HEK293 (cell line): Measurements from ENCODE around the gene TRIM34.

Source experiments
- CTCF ChIA-PET: fragments of 350-600 bp; formaldehyde crosslinking; extraction: SDS; loops from one replicate; lab custom pipeline; 2021; ENCODE audit warnings: antibody characterized with exemption; lab: Yijun Ruan, JAX
- POLR2A ChIA-PET: fragments of 300-600 bp; formaldehyde crosslinking; extraction: SDS; loops from one replicate; lab custom pipeline; 2020; ENCODE audit warnings: antibody characterized with exemption, inconsistent platforms; lab: Yijun Ruan, JAX
- H3K27ac ChIP-seq: fragments of 200-500 bp; sonication (Bioruptor generic); 2 replicates; pipeline ENCODE4 v1.5.1; 2014; ENCODE audit warnings: low read depth, low read length, control low read depth, inconsistent platforms; ENCODE audit errors: extremely low read depth
- H3K36me3 ChIP-seq, 2 experiments: fragments of 200-500 bp in 1 of 2; sonication (Bioruptor generic) in 1 of 2; 1 replicate in 1 of 2; 2 replicates in 1 of 2; pipeline ENCODE4 v1.5.1; 2014 to 2017; ENCODE audit warnings: inconsistent platforms in 2 of 2, low read length in 2 of 2; ENCODE audit not compliant: control insufficient read depth in 2 of 2, insufficient read depth in 1 of 2
- H3K4me1 ChIP-seq: fragments of 200-500 bp; sonication (Bioruptor generic); 2 replicates; pipeline ENCODE4 v1.5.1; 2014; ENCODE audit warnings: mild to moderate bottlenecking, low read length, inconsistent platforms; ENCODE audit not compliant: control insufficient read depth, insufficient read depth
- H3K4me3 ChIP-seq: 2 replicates; pipeline ENCODE4 v1.5.1; 2011; ENCODE audit warnings: low read depth, mild to moderate bottlenecking, control low read depth, low read length, moderate library complexity
- H3K9me3 ChIP-seq: fragments of 200-500 bp; sonication (Bioruptor generic); 2 replicates; pipeline ENCODE4 v1.5.1; 2014; ENCODE audit warnings: low read depth, low read length, inconsistent platforms; ENCODE audit not compliant: control insufficient read depth, insufficient read depth
- FEZF1 ChIP-seq: fragments of 450-650 bp; formaldehyde crosslinking; IDR thresholded peaks from 2 replicates; pipeline ENCODE4 v1.5.1; 2016; ENCODE audit warnings: missing biosample characterization, missing genetic modification characterization
- IKZF3 ChIP-seq: fragments of 450-650 bp; IDR thresholded peaks from 2 replicates; pipeline ENCODE4 v1.5.0; 2018; ENCODE audit warnings: missing biosample characterization, mild to moderate bottlenecking, missing genetic modification characterization, moderate library complexity
- KLF1 ChIP-seq: fragments of 450-650 bp; formaldehyde crosslinking; IDR thresholded peaks from 2 replicates; pipeline ENCODE4 v1.5.1; 2016; ENCODE audit warnings: missing biosample characterization, missing genetic modification characterization
- OSR2 ChIP-seq: fragments of 450-650 bp; formaldehyde crosslinking; IDR thresholded peaks from 2 replicates; pipeline ENCODE4 v1.5.1; 2016; ENCODE audit warnings: missing biosample characterization, missing genetic modification characterization
- YY2 ChIP-seq: fragments of 450-650 bp; formaldehyde crosslinking; IDR thresholded peaks from 2 replicates; pipeline ENCODE4 v1.5.1; 2016; ENCODE audit warnings: missing biosample characterization, missing genetic modification characterization
- ZNF121 ChIP-seq: fragments of 450-650 bp; formaldehyde crosslinking; IDR thresholded peaks from 2 replicates; pipeline ENCODE4 v1.5.1; 2016; ENCODE audit warnings: missing biosample characterization, missing genetic modification characterization
- ZNF184 ChIP-seq: fragments of 450-650 bp; IDR thresholded peaks from 2 replicates; pipeline ENCODE4 v1.5.1; 2018; ENCODE audit warnings: missing biosample characterization, mild to moderate bottlenecking, missing genetic modification characterization
- ZNF202 ChIP-seq: fragments of 450-650 bp; formaldehyde crosslinking; IDR thresholded peaks from 2 replicates; pipeline ENCODE4 v1.5.1; 2016; ENCODE audit warnings: missing biosample characterization, missing genetic modification characterization, borderline replicate concordance
- ZNF24 ChIP-seq: fragments of 450-650 bp; formaldehyde crosslinking; IDR thresholded peaks from 2 replicates; pipeline ENCODE4 v1.5.1; 2016; ENCODE audit warnings: missing biosample characterization, missing genetic modification characterization
- ZNF311 ChIP-seq: fragments of 450-650 bp; formaldehyde crosslinking; IDR thresholded peaks from 2 replicates; pipeline ENCODE4 v1.5.1; 2017; ENCODE audit warnings: missing biosample characterization, missing genetic modification characterization, borderline replicate concordance
- ZNF404 ChIP-seq: fragments of 450-650 bp; formaldehyde crosslinking; IDR thresholded peaks from 2 replicates; pipeline ENCODE4 v1.5.1; 2017; ENCODE audit warnings: missing biosample characterization, missing genetic modification characterization
- ZNF501 ChIP-seq: fragments of 450-650 bp; formaldehyde crosslinking; IDR thresholded peaks from 2 replicates; pipeline ENCODE4 v1.5.1; 2016; ENCODE audit warnings: missing biosample characterization, missing genetic modification characterization
- ZNF510 ChIP-seq: fragments of 450-650 bp; formaldehyde crosslinking; IDR thresholded peaks from 2 replicates; pipeline ENCODE4 v1.5.1; 2018; ENCODE audit warnings: mild to moderate bottlenecking, missing genetic modification characterization, missing biosample characterization; ENCODE audit not compliant: insufficient replicate concordance
- ZNF571 ChIP-seq: fragments of 450-650 bp; formaldehyde crosslinking; IDR thresholded peaks from 2 replicates; pipeline ENCODE4 v1.5.0; 2017; ENCODE audit warnings: missing biosample characterization, missing genetic modification characterization
- TF ChIP-seq, protein P1 (sequence below): fragments of 450-650 bp; formaldehyde crosslinking; IDR thresholded peaks from 2 replicates; pipeline ENCODE4 v1.5.1; 2016; ENCODE audit warnings: missing biosample characterization, missing genetic modification characterization
- TF ChIP-seq, protein P2 (sequence below): fragments of 450-650 bp; formaldehyde crosslinking; IDR thresholded peaks from 2 replicates; pipeline ENCODE4 v1.5.1; 2016; ENCODE audit warnings: missing biosample characterization, missing genetic modification characterization
- TF ChIP-seq, protein P3 (sequence below): fragments of 450-650 bp; formaldehyde crosslinking; IDR thresholded peaks from 2 replicates; pipeline ENCODE4 v1.5.1; 2016; ENCODE audit warnings: missing biosample characterization, missing genetic modification characterization, low read depth
- TF ChIP-seq, protein P4 (sequence below): fragments of 450-650 bp; formaldehyde crosslinking; IDR thresholded peaks from 2 replicates; pipeline ENCODE4 v1.5.1; 2017; ENCODE audit warnings: missing biosample characterization, mild to moderate bottlenecking, missing genetic modification characterization, moderate library complexity
- TF ChIP-seq, protein P5 (sequence below): fragments of 450-650 bp; formaldehyde crosslinking; conservative IDR thresholded peaks from 2 replicates; pipeline ENCODE4 v1.5.1; 2016; ENCODE audit warnings: low read depth, missing biosample characterization, missing genetic modification characterization

Gene TRIM34

DNA sequence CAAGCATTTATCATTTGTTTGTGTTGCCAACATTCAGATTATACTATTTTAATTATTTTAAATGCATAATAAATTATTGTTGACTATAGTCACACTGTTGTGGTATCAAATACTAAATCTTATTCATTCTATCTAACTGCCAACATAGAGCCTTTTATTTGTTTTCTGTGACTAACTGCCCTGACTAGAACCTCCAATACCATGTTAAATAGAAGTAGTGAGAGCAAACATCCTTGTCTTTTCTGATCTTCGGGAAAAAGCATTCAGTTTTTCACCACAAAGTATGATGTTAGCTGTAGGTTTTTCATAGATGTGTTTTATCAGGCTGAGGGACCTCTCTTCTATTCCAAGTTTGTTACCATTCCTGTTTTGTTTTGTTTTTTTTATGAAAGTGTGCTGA lies 15.2 kb downstream of the TRIM34 start (continued):
- TF ChIP-seq, protein P1, sequence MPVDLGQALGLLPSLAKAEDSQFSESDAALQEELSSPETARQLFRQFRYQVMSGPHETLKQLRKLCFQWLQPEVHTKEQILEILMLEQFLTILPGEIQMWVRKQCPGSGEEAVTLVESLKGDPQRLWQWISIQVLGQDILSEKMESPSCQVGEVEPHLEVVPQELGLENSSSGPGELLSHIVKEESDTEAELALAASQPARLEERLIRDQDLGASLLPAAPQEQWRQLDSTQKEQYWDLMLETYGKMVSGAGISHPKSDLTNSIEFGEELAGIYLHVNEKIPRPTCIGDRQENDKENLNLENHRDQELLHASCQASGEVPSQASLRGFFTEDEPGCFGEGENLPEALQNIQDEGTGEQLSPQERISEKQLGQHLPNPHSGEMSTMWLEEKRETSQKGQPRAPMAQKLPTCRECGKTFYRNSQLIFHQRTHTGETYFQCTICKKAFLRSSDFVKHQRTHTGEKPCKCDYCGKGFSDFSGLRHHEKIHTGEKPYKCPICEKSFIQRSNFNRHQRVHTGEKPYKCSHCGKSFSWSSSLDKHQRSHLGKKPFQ (tag by site-specific recombination): no peak
- TF ChIP-seq ZNF571 (tag by site-specific recombination) (no peak), ZNF24 (tag by site-specific recombination) (no peak), ZNF510 (tag by site-specific recombination) (no peak), ZNF202 (tag by site-specific recombination) (no peak), OSR2 (no peak), ZNF184 (no peak), ZNF404 (tag by site-specific recombination) (no peak), ZNF121 (tag by site-specific recombination) (no peak), IKZF3 (tag by site-specific recombination) (no peak)
- TF ChIP-seq, protein P2, sequence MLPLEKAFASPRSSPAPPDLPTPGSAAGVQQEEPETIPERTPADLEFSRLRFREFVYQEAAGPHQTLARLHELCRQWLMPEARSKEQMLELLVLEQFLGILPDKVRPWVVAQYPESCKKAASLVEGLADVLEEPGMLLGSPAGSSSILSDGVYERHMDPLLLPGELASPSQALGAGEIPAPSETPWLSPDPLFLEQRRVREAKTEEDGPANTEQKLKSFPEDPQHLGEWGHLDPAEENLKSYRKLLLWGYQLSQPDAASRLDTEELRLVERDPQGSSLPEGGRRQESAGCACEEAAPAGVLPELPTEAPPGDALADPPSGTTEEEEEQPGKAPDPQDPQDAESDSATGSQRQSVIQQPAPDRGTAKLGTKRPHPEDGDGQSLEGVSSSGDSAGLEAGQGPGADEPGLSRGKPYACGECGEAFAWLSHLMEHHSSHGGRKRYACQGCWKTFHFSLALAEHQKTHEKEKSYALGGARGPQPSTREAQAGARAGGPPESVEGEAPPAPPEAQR (tag by site-specific recombination): no peak

DNA sequence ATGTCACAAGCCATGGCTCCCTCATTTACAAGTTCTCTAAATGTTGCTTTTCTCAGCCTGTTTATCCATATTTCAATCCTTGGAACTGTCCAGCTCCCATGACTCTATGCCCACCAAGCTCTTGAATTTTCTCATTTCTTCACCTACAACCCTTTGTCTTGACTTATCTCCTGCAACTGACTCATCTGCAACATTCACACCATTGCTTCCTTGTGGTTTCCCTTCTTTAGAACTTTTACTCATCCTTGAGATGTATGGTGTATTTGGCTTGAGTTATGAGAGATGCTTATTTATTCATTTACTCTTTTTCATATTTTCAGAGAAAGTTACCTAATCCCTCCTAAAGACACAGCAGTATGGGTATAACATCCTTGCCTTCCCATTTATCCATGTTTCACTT lies 18.8 kb downstream of the TRIM34 start:
- Histone ChIP-seq H3K36me3 (no peaks in the 10 kb centered on the region), H3K27ac (no peak overlapping the region), H3K4me1 (no peaks in the 10 kb centered on the region)
- CTCF ChIA-PET: no interaction called here
- TF ChIP-seq FEZF1 (tag by site-specific recombination): no peak
- TF ChIP-seq, protein P3, sequence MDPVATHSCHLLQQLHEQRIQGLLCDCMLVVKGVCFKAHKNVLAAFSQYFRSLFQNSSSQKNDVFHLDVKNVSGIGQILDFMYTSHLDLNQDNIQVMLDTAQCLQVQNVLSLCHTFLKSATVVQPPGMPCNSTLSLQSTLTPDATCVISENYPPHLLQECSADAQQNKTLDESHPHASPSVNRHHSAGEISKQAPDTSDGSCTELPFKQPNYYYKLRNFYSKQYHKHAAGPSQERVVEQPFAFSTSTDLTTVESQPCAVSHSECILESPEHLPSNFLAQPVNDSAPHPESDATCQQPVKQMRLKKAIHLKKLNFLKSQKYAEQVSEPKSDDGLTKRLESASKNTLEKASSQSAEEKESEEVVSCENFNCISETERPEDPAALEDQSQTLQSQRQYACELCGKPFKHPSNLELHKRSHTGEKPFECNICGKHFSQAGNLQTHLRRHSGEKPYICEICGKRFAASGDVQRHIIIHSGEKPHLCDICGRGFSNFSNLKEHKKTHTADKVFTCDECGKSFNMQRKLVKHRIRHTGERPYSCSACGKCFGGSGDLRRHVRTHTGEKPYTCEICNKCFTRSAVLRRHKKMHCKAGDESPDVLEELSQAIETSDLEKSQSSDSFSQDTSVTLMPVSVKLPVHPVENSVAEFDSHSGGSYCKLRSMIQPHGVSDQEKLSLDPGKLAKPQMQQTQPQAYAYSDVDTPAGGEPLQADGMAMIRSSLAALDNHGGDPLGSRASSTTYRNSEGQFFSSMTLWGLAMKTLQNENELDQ (tag by site-specific recombination): no peak
- TF ChIP-seq, protein P4, sequence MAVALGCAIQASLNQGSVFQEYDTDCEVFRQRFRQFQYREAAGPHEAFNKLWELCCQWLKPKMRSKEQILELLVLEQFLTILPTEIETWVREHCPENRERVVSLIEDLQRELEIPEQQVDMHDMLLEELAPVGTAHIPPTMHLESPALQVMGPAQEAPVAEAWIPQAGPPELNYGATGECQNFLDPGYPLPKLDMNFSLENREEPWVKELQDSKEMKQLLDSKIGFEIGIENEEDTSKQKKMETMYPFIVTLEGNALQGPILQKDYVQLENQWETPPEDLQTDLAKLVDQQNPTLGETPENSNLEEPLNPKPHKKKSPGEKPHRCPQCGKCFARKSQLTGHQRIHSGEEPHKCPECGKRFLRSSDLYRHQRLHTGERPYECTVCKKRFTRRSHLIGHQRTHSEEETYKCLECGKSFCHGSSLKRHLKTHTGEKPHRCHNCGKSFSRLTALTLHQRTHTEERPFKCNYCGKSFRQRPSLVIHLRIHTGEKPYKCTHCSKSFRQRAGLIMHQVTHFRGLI: no peak
- TF ChIP-seq, all 188 proteins: peak for 0
- POLR2A ChIA-PET: no interaction called here
- Histone ChIP-seq H3K9me3 (no peaks in the 10 kb centered on the region), H3K4me3 (no peak overlapping the region)

DNA sequence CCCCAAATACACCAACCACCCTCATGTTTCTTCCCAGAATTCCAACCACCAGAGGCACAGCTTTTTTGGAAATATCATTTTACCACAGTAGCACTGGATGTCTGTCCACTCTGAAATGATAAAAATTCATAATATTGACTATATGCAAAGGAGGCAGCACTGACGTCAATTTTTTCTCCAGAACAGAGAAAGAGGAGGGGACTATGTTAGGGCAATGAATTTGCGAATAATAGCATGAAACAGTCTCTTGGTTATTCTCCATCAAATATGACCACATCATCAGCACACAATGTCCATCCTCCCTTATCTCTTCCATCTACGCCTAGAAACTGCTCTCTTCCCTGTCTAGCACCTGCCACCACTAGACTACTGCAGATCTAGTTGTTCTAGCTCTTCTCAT lies 21.3 kb downstream of the TRIM34 start:
- CTCF ChIA-PET: interaction anchor here (1.4 kb wide), 1 partner anchor 8 kb away, joined by 3 read pairs; no protein-coding TSS in a partner anchor
- H3K27ac ChIP-seq: no peak overlapping the region
- POLR2A ChIA-PET: no interaction called here

More for the DNA sequence above, 21.3 kb downstream of the TRIM34 start:
- Histone ChIP-seq H3K4me3 (no peak overlapping the region), H3K9me3 (no peaks in the 10 kb centered on the region), H3K4me1 (no peaks in the 10 kb centered on the region), H3K36me3 (no peaks in the 10 kb centered on the region)
- TF ChIP-seq ZNF311 (tag by site-specific recombination) (no peak), KLF1 (tag by site-specific recombination) (no peak), YY2 (no peak), ZNF501 (no peak)
- TF ChIP-seq, protein P5, sequence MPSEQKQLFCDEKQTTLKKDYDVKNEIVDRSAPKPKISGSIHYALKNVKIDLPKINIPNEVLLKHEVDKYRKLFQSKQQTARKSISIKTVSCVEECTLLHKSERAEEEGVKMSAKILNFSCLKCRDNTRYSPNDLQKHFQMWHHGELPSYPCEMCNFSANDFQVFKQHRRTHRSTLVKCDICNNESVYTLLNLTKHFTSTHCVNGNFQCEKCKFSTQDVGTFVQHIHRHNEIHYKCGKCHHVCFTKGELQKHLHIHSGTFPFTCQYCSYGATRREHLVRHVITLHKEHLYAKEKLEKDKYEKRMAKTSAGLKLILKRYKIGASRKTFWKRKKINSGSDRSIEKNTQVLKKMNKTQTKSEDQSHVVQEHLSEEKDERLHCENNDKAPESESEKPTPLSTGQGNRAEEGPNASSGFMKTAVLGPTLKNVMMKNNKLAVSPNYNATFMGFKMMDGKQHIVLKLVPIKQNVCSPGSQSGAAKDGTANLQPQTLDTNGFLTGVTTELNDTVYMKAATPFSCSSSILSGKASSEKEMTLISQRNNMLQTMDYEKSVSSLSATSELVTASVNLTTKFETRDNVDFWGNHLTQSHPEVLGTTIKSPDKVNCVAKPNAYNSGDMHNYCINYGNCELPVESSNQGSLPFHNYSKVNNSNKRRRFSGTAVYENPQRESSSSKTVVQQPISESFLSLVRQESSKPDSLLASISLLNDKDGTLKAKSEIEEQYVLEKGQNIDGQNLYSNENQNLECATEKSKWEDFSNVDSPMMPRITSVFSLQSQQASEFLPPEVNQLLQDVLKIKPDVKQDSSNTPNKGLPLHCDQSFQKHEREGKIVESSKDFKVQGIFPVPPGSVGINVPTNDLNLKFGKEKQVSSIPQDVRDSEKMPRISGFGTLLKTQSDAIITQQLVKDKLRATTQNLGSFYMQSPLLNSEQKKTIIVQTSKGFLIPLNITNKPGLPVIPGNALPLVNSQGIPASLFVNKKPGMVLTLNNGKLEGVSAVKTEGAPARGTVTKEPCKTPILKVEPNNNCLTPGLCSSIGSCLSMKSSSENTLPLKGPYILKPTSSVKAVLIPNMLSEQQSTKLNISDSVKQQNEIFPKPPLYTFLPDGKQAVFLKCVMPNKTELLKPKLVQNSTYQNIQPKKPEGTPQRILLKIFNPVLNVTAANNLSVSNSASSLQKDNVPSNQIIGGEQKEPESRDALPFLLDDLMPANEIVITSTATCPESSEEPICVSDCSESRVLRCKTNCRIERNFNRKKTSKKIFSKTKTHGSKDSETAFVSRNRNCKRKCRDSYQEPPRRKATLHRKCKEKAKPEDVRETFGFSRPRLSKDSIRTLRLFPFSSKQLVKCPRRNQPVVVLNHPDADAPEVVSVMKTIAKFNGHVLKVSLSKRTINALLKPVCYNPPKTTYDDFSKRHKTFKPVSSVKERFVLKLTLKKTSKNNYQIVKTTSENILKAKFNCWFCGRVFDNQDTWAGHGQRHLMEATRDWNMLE: no peak
